Measurements from ENCODE around the gene MAP6. TPM values are rescaled to one million over a fixed set of nuclear protein-coding genes. Genes with fewer than 3 reads are reported as not detected.

MAP6 gene
- total and polyA plus RNA-seq, 10 donors = 1.3 to 9.0 (median 2.3) TPM

DNA sequence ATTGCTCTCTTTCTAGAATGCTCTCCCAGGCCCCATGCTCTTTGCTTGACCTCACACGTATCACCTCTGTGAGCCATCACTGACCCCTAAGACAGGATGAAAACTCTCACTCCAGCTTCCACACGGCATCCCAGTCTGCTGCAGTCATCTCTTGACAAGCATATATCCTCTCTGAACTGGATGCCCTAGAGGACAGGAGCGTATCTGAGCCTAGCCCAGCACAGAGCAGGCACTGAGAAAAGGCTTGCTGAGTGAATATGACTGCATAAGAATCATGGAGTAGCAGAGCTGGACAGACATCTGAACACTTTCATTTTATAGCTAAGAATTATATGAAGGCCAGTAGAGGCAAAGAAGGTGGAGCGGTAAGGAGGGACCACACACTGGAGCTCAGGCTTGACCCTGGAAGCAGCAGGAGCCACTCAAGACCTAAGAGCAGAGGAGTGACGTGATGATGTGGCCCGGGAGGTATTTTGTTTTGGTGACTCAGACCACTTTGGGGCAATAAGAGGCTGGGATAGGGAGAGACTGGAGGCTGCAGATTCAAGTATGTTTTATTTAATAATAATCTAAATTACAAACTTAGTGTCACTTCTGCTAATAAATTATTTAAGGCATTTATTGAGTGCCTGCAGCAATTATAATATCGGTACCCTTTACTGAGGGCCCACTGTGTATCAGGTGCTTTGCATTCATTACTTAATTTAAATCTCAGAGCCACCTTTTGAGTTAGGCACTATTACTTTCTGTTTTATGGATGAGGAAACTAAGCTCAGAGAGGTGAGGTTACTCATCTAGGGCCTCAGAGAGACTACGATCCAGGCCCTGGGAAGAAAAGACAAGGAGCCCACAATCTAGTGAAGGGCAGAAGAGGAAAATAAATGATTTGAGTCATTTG, 42.6 kb downstream of the MAP6 start:
- H3K4me3 ChIP-seq = no peak overlapping the region
- no peaks in the 10 kb centered on the region for H3K36me3 ChIP-seq
- intact Hi-C loops (cut with DNase I; ENCODE audit: low total_unique reads) = no loop called here
- H3K4me1 ChIP-seq = no peaks in the 10 kb centered on the region
- TF ChIP-seq POLR2A (IDR thresholded peaks at IDR 0.05) = no peak
- TF ChIP-seq, protein P1, sequence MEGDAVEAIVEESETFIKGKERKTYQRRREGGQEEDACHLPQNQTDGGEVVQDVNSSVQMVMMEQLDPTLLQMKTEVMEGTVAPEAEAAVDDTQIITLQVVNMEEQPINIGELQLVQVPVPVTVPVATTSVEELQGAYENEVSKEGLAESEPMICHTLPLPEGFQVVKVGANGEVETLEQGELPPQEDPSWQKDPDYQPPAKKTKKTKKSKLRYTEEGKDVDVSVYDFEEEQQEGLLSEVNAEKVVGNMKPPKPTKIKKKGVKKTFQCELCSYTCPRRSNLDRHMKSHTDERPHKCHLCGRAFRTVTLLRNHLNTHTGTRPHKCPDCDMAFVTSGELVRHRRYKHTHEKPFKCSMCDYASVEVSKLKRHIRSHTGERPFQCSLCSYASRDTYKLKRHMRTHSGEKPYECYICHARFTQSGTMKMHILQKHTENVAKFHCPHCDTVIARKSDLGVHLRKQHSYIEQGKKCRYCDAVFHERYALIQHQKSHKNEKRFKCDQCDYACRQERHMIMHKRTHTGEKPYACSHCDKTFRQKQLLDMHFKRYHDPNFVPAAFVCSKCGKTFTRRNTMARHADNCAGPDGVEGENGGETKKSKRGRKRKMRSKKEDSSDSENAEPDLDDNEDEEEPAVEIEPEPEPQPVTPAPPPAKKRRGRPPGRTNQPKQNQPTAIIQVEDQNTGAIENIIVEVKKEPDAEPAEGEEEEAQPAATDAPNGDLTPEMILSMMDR (IDR thresholded peaks at IDR 0.05 in 8 of 11, conservative IDR thresholded peaks at IDR 0.05 in 3 of 11) = no peak
- no peak for TF ChIP-seq POLR2AphosphoS5 (IDR thresholded peaks at IDR 0.05)
- DNase-seq = no peak
- H3K9me3 ChIP-seq = no peaks in the 10 kb centered on the region
- H3K27me3 ChIP-seq (replicated peaks in 1 of 7) = no peaks in the 10 kb centered on the region
- no peak overlapping the region for H3K27ac ChIP-seq
- 93 to 94% (median 94%) methylated on average over 8 of the region's 8 CpGs for WGBS, 5 donors

DNA sequence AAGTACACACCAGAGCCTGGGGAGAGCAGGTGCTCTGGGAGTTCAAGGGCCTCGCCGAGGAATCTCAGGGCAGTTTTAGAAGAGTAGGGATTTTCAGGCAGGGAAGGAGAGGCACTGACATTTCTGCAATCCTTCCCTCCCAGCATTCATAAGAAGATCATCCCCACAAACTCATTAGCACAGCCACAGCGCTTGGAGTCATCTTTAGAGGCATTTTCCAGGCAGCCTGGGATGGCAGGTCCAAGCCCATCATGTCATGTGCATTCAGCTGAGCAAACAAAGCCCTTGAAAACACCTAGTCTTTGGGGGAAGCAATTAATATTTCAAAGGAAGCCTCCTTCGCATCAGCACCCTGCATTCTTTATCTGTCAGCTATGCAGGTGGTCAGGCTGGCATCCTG, 43.8 kb downstream of the MAP6 start:
- TF ChIP-seq POLR2AphosphoS5 (IDR thresholded peaks at IDR 0.05) (no peak), POLR2A (IDR thresholded peaks at IDR 0.05) (no peak)
- TF ChIP-seq, protein P1 (IDR thresholded peaks at IDR 0.05 in 8 of 11, conservative IDR thresholded peaks at IDR 0.05 in 3 of 11) = no peak
- Histone ChIP-seq H3K27ac (no peak overlapping the region), H3K4me3 (no peak overlapping the region), H3K4me1 (no peaks in the 10 kb centered on the region), H3K36me3 (no peaks in the 10 kb centered on the region), H3K27me3 (replicated peaks in 1 of 7) (no peaks in the 10 kb centered on the region), H3K9me3 (no peaks in the 10 kb centered on the region)
- intact Hi-C loops (cut with DNase I; ENCODE audit: low total_unique reads) = no loop called here
- DNase-seq = no peak
- WGBS, 5 donors = 80 to 90% (median 89%) methylated on average over 4 of the region's 4 CpGs

DNA sequence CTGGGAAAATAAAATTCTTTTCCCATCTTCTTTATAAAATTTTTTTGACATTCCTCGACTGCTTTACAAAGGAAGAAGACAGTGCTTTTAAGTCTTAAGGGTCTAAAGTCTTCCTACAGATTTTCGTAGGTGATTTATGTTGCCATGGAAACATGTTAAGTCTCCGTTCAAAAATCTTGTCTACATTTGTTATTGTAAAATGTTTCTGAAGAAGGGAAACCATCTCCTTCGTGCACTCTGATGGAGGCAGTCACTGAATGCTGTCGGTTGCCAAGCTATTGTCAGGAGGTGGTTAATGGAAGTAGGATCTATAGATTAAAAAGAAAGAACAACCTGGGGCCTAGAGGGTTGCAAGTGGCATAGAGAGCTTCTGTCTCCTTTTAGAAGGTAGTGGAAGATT, 52.6 kb downstream of the MAP6 start:
- Histone ChIP-seq H3K36me3 (no peaks in the 10 kb centered on the region), H3K4me3 (no peak overlapping the region), H3K4me1 (no peaks in the 10 kb centered on the region), H3K27me3 (replicated peaks in 1 of 7) (no peaks in the 10 kb centered on the region), H3K27ac (no peak overlapping the region), H3K9me3 (peaks cover 0 to 13% (median 6%) of the 10 kb centered on the region in 8 donors)
- TF ChIP-seq POLR2A (IDR thresholded peaks at IDR 0.05) (no peak), POLR2AphosphoS5 (IDR thresholded peaks at IDR 0.05) (no peak)
- TF ChIP-seq, protein P1 (IDR thresholded peaks at IDR 0.05 in 8 of 11, conservative IDR thresholded peaks at IDR 0.05 in 3 of 11) = no peak
- no peak for DNase-seq
- WGBS, 5 donors = 77 to 88% (median 84%) methylated on average over 5 of the region's 5 CpGs
- intact Hi-C loops (cut with DNase I; ENCODE audit: low total_unique reads) = no loop called here

DNA sequence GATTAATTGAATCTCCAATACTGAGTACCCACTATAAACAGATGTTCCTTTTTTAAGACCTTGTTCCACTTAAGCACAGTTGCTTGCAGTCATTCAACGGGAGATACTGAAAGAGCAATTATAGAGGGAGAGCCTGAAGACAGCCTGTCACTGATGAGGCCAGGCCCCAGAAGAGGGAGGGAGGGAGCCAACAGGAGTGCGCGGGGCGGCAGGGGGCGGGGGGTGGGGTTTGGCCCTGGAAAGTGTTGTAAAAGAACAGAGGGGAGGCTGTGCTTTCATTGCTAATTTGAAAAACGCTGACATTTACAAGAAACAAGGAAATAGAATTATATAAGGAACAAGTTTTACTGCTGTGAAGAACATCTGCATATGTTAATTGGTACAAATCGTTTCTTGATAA, 53.1 kb downstream of the MAP6 start:
- intact Hi-C loops (cut with DNase I; ENCODE audit: low total_unique reads) = no loop called here
- H3K9me3 ChIP-seq = peaks cover 0 to 13% (median 6%) of the 10 kb centered on the region in 8 donors
- TF ChIP-seq, protein P1 (IDR thresholded peaks at IDR 0.05 in 8 of 11, conservative IDR thresholded peaks at IDR 0.05 in 3 of 11) = no peak
- TF ChIP-seq POLR2A (IDR thresholded peaks at IDR 0.05) (no peak), POLR2AphosphoS5 (IDR thresholded peaks at IDR 0.05) (no peak)
- H3K27ac ChIP-seq = no peak overlapping the region
- H3K36me3 ChIP-seq = no peaks in the 10 kb centered on the region
- no peaks in the 10 kb centered on the region for H3K4me1 ChIP-seq
- H3K4me3 ChIP-seq = no peak overlapping the region
- H3K27me3 ChIP-seq (replicated peaks in 1 of 7) = no peaks in the 10 kb centered on the region
- 61 to 77% (median 69%) methylated on average over 7 of the region's 7 CpGs for WGBS, 5 donors
- no peak for DNase-seq

All from spleen (tissue), 11 donors.